Measurements from ENCODE around the gene KCNMB4.

Gene KCNMB4

GRCh38 chr12:70443062-70443673, 77.1 kb downstream of the KCNMB4 start:
- DNase-seq (ENCODE audit: low read depth), result no peak

DNA sequence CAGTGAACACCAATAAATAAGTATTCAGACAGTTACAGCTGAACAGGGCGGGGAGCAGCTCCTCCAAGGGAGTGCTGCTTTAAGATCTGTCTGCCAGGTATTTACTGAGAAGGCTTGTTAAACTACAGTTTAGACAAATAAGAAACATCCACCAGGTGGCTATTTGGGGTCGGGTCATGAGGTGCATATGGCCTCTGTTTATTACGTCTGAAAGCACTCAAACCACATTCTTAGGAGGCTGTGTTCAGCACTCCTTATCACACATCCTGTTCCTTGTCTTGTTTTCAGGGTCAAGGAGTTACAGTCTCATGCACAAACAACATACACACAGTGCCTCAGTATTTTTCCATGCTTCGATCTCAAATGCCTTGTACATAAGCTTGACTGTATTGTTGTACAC, 78.8 kb downstream of the KCNMB4 start:
- DNase-seq (ENCODE audit: low read depth), result no peak

DNA sequence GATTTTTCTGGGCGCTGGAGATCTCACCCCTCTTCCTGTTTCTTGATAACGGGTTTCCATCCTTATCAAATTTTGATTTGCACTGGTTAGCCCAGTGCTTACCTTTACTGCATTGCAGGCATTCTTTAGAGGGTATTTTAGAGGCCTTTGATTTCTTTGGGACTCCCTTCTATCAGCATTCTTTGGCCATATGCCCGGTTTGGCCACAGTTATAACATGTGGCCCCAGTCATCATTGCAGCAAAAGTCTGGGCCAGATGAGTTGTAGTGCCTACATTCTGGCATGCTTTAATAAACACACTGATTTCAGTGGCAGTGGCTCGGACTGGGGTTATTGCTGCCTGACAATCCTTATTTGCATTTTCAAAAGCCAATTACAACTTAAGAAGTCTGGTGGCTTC, 82.3 kb downstream of the KCNMB4 start:
- DNase-seq (ENCODE audit: low read depth), result no peak

DNA sequence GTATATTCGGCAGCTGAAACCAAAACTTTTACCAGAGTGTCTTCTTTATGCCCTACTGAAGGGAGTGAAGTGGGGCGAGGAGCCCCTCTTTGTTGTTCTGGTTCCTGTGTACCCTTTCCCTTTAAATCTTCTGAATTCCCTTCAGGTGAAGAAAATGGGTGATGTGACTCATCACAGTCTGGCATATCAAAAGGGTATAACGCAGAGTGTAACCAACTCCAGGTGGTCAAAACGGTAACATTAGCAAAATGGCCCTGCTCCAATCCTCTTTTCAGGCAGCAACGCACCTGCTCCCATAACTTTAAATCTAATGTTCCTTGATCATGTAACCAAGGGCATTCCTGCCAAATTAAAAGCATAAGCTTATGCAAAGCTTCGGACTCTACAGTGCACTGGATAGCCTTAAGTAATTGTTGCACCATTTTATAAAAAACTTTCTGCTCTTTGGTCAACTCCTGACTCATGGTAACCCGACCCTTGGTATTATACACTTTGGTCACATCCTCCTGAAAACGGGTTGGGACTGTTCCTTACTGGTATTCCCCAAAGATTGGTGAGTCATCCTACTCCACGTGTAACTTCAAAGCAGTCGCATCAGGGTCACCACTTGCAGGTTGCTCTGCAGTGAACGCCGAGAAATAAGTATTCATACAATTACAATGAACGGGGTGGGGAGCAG, 83.1 kb downstream of the KCNMB4 start:
- no peak for DNase-seq (ENCODE audit: low read depth)

- DNase-seq (ENCODE audit: low read depth), result no peak
These were observed 83.8 kb downstream of the KCNMB4 start for GRCh38 chr12:70449753-70450341.

- no peak for DNase-seq (ENCODE audit: low read depth)
These were observed 85.4 kb downstream of the KCNMB4 start for GRCh38 chr12:70451528-70451927.

DNA sequence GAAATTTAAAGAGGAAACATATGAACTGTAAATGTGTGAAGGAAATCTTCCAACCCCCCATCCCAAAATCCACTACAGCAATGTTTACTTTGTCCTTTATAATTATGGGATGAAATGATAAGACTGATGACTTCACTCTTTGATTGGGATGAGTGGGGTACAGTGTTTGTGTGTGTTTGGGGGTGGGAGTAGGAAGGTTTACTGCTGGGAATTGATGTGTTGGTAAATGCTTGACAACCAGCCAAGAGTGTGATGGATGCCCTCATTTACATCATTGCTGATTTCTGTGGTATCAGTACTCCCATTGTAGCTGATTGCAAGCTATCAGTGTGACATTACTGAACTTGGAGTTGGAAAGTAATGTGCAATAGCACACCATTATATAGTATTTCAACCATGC, 90.9 kb downstream of the KCNMB4 start:
- DNase-seq (ENCODE audit: low read depth), result no peak

GRCh38 chr12:70459786-70460185, 93.7 kb downstream of the KCNMB4 start:
- DNase-seq (ENCODE audit: low read depth), result no peak

GRCh38 chr12:70463997-70464396, 97.9 kb downstream of the KCNMB4 start:
- DNase-seq (ENCODE audit: low read depth), result no peak

DNA sequence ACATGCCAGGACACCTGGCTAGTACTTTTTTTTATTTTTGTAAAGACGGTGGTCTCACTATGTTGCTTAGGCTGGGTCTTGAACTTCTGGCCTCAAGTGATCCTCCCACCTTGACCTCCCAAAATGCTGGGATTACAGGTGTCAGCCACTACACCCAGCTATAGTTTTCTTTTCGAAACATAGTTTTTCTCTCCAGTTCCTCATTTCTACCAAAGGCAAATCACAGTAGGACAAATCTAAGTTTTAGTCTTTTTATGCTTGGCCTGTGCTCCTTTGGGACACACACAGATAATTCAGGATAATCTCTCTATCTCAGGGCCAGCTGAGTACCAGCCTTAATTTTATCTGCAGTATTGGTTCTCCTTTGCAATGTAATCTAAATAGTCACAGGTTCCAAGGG, 100.7 kb downstream of the KCNMB4 start:
- no peak for DNase-seq (ENCODE audit: low read depth)

DNA sequence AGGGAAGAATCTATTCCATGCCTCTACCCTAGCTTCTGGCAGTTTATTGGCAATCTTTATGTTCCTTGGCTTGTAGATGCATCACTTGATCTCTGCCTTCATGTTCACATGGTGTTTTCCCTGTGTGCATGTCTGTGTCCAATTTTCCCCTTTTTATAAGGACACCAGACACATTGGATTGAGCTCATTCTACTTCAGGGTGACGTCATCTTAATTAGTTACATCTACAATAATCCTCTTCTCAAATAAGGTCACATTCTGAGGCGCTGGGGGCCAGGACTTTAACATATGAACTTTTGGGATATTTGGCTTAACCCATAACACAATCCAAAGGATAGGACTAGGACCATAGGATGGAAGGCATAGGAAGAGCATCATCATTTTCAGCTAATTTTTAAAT, 101.4 kb downstream of the KCNMB4 start:
- no peak for DNase-seq (ENCODE audit: low read depth)

DNA sequence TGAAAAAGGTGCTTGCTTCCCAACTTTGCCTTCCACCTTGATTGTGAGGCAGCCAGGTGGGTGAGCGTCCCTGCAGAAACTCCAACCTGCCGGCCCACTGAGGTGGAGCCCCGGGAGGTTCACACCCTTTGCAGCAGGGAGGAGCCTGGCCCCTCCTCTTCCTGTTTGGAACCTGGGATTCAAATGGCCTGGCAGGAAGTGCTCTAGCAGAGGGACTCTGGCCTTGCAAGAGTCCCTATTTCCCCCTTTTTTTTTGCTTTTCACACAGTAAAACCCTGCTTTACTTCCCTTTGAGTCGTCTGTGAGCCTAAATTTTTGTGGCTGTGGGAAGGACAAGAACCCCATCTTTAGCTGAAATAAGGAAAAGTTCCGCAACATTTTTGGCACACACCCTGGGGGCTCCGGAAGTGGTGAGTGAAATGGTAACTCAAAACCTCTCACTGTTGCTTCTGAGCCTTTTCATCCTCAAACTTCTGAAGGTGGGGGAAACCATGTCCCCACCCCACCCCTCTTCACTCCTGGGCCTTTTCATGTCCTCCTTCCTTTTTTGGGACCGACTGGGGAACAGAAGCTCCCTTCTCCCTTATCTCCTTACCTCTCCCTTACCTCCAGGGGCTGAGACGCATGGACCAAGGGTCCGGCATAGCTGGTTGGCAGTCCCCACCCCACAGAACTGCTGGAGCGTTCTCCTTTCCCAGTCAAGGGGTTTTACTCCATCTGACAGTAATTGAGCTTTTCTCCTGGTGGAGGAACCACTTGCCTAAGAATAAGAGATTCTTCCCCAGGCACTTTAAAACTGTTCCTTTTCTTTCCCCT, 102.0 kb downstream of the KCNMB4 start:
- no peak for DNase-seq (ENCODE audit: low read depth)

GRCh38 chr12:70468741-70469140, 102.7 kb downstream of the KCNMB4 start:
- DNase-seq (ENCODE audit: low read depth), result no peak

- DNase-seq (ENCODE audit: low read depth), result no peak
These were observed 103.2 kb downstream of the KCNMB4 start for GRCh38 chr12:70469221-70469820.

DNA sequence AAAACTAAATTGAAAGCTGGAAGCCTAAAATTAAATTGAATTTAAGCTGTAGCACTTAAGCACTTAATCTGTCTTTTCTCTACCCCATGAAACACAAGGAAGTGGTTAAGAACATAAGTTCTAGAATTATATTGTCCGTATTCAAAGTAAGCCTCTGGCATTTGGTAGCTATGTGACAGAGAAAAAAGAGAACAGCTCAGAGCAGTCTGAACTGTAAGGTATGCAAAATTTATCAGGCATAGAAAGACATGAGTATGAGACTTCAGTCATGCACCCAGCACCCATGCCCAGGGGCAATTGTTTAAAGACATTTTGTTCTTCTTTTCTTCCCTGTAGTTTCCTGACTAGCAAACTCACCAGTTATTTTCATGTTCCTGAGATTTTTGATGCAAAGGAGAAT, 116.7 kb downstream of the KCNMB4 start:
- DNase-seq (ENCODE audit: low read depth), result no peak
